Activated T-cell treated with anti-CD3 and anti-CD28 coated beads, Interleukin-2, amount 50 U/mL, for 24 hours (primary cell): ENCODE results near the gene CRB2.

Experiments
- DNase-seq: peaks from one replicate; pipeline ENCODE4 v3.0.0-alpha.2; 2020
- H3K27ac Mint-ChIP-seq: 2 replicates; pipeline ENCODE4 v1.8.0; 2020; ENCODE audit warnings: mild to moderate bottlenecking, mixed read lengths
- H3K27me3 Mint-ChIP-seq: 2 replicates; pipeline ENCODE4 v1.8.0; 2020; ENCODE audit warnings: mixed read lengths
- H3K36me3 Mint-ChIP-seq: 2 replicates; pipeline ENCODE4 v1.8.0; 2020; ENCODE audit warnings: low read depth, mixed read lengths
- H3K4me1 Mint-ChIP-seq: 2 replicates; pipeline ENCODE4 v1.8.0; 2020; ENCODE audit warnings: low read depth, mixed read lengths
- H3K4me3 Mint-ChIP-seq: 2 replicates; pipeline ENCODE4 v1.8.0; 2020; ENCODE audit warnings: mild to moderate bottlenecking, moderate library complexity, mixed read lengths
- H3K9me3 Mint-ChIP-seq: 2 replicates; pipeline ENCODE4 v1.8.0; 2020; ENCODE audit warnings: mixed read lengths

Gene CRB2

DNA sequence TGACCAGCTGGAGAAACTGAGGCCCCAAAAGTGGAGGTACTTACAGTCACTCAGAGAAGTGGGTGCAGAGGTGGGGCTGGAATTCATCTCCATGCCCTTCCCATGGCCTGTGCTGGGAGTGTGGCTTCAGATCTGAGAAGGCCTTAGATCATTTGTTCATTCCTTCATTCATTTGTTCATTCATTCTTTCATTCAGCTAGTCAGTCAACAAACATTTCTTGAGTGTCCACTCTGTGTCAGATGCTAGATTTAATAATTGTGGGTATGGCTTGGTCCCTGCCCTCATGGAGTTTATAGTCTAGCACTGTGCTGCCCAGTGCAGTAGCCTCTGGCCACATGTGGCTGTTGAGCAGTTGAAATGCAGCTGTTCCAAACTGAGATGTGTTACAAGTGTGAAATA is 19.0 kb upstream of the CRB2 start:
- H3K4me3 Mint-ChIP-seq, result no peak overlapping the region

DNA sequence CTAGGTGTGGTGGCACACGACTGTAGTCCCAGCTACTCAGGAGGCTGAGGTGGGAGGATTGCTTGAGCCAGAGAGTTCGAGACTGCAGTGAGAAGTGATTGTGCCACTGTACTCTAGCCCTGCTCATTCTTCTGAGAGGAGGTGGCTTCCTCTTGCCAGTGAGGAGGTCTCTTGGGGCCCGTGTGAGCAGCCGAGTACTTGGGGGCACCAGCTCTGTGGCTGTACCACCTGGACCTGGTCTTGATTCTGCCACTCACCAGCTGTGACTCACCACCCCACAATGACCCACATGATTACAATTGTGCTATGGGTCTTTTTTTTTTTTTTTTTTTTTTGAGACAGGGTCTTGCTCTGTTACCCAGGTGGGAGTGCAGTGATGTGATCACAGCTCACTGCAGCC is 18.0 kb upstream of the CRB2 start:
- Mint-ChIP-seq H3K4me3 (no peak overlapping the region), H3K27ac (peak overlapping the region; percentile 99), H3K9me3 (no peaks in the 10 kb centered on the region), H3K27me3 (no peaks in the 10 kb centered on the region), H3K36me3 (no peaks in the 10 kb centered on the region), H3K4me1 (peaks cover 53% of the 10 kb centered on the region)
- no peak for DNase-seq

More for the DNA sequence above, 19.0 kb upstream of the CRB2 start:
- Mint-ChIP-seq H3K27me3 (no peaks in the 10 kb centered on the region), H3K36me3 (no peaks in the 10 kb centered on the region), H3K27ac (no peak overlapping the region), H3K9me3 (no peaks in the 10 kb centered on the region), H3K4me1 (peaks cover 57% of the 10 kb centered on the region)
- DNase-seq, result no peak

DNA sequence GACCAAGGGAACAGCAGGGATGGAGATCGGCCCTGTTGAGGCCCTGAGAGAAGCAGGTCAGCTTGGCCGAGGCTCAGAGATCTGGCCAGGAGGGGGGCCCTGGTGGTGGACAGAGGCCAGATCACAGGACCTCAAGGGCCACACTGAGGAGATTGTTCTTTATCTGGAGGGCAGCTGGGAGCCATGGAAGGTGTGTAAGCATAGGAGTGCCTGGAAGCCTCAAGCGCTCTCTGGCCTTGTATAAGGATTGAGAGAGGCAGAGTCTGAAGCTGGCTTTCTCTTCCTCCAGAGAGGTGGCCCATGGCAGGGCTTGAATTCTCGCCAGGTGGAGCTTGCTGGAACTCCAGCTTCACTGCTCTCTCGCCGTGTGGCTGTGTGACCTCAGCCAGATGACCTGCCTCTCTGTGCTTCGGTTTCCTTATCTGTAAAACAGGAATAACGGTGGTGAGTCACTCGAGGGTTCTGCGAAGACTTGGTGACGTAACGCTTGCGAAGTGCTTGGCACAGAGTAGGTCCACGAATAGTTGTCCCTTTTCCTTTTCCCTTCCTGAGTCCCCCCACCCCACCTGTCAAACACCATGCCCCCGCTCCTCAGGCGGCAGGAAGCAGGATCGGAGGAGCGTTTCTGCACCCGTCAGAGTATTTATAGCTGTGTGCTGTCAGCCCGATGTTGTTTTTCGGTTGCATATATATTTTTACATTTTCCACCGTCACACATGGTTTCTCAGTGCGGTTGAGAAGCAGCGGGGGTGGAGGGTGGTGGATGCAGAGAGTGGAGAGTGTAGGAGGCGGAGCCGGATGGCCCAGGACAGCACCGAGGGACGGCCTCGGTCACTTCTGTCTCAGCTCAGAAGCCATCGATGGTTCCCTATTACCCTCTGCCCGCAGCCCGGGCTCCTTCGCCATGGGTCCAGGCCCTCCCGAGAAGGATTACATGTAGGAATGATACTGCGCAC is 17.0 kb upstream of the CRB2 start:
- DNase-seq, result peak; percentile 85
- peak overlapping the region; percentile 99 for H3K27ac Mint-ChIP-seq

DNA sequence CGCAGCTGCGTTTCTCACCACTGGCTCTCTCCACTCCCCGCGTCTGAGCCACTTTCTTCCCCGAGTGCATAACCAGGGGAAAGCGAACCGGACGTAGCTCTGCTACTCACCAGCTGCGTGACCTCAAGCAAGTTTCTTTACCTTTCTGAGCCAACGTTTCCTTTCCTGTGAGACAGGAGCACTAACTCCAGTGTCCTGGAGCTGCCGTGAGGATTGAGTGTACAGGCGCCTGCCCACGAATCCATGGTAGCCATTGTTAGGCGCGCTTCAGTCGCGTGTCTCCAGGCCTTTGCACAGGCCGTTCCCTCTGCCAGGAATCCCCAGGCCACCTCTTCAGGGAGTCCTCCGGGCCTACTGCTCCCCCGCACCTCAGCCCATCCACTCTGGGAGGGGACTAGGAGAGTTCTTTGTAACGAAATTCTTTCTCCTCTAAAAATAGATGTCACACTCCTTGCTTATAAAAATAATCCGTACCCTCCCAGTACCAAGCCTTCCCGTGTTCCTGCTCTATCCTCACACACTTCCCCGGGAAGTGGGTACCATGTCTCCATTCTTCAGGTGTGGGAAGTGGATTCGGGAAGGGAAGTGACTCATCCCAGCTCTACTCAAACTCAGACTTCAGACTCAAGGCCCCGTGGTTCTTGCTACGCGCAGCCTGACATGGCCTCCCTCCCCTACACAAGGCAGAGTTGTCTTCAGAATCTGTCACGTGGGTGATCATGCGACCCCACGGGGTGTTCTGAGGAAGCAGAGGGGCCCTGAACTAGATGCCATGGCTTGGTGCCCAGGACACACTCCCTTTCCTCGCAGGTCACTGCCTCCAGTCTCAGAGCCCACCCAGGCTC is 16.1 kb upstream of the CRB2 start:
- H3K27me3 Mint-ChIP-seq, result no peaks in the 10 kb centered on the region
- H3K4me1 Mint-ChIP-seq, result peaks cover 52% of the 10 kb centered on the region
- H3K27ac Mint-ChIP-seq, result peak overlapping the region; percentile 99
- H3K4me3 Mint-ChIP-seq, result peak overlapping the region; percentile 76
- no peaks in the 10 kb centered on the region for H3K36me3 Mint-ChIP-seq
- no peak for DNase-seq
- H3K9me3 Mint-ChIP-seq, result no peaks in the 10 kb centered on the region

More for the DNA sequence above, 17.0 kb upstream of the CRB2 start:
- Mint-ChIP-seq H3K4me1 (peaks cover 52% of the 10 kb centered on the region), H3K36me3 (no peaks in the 10 kb centered on the region), H3K9me3 (no peaks in the 10 kb centered on the region), H3K27me3 (no peaks in the 10 kb centered on the region), H3K4me3 (peak overlapping the region; percentile 76)

DNA sequence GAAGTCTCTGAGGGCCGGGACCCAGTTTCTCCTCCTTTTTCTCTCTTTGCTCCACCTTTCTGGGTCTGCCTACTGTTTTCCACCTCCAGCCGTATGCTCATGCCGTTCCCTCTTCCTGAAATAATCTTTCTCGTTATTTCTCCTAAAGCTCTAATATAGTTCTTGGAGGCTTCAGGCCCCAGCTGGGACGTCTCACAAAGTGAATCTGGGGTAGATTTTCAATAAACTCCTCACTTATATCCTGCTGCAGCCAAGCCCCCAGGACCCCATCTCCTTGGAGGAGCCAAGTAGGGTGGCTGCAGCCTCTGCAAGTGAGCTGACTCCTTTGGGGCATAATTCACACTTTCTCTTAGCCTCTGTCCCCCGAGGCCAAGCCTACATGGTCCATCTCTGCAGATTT is 14.2 kb upstream of the CRB2 start:
- no peak for DNase-seq
- Mint-ChIP-seq H3K36me3 (no peaks in the 10 kb centered on the region), H3K27me3 (no peaks in the 10 kb centered on the region), H3K4me1 (peaks cover 52% of the 10 kb centered on the region), H3K4me3 (no peak overlapping the region), H3K27ac (no peak overlapping the region), H3K9me3 (no peaks in the 10 kb centered on the region)

DNA sequence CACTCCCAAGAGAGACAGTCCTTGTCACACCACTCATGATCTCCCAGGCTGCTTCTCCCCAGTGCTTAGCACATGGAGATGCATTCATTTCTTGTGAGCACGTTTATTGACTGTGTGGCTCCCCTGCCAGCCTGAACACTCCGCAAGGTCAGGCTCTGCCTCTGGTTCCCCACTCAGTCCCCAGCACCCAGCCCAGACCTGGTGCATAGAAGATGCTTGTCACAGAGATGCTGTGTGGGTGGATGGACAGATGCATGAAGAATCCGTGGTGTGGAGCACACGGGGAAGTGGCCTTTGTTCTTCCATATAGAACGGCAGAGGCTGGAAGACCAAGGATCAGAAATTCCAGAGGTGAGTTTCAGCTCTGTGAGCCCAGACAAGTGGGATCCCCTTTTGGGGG is 13.8 kb upstream of the CRB2 start:
- H3K4me1 Mint-ChIP-seq, result peaks cover 48% of the 10 kb centered on the region
- H3K27me3 Mint-ChIP-seq, result no peaks in the 10 kb centered on the region
- no peak for DNase-seq
- no peak overlapping the region for H3K27ac Mint-ChIP-seq
- no peak overlapping the region for H3K4me3 Mint-ChIP-seq
- no peaks in the 10 kb centered on the region for H3K36me3 Mint-ChIP-seq
- no peaks in the 10 kb centered on the region for H3K9me3 Mint-ChIP-seq

DNA sequence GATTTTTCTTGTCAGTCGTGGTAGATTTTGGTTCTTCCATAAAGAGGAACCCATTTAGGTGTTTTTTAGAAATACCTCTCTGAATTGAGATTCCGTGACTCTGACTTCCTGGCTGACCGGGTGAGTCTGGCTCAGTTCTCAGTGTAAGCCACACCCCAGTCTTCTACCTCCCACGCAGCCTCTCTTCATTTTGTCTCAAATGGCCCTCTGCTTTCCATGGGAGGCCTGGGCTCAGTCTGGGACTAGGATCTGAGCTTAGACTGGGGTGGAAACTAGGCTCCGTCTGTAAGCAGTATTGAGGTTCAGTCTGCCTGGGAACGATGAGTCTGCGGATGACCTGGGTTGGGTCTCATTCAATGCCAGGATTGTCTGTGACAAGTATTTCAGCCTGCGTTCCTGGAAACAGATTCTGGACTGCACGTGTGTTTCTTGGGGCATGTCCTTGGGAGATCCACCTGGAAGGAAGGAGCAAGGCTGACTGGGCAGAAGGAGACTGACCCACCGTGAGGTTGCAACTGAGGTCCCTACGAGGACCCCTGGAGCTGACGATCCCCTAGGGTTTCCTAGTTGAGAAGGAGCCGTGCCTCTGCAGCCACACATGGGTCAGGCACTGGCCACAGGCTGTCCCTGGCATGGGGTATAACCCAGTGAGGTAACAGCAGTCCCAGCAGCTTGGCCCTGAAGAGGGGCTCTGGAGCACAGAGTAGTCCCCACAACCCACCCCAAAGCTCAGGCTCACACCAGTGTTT is 12.4 kb upstream of the CRB2 start:
- DNase-seq, result no peak
- Mint-ChIP-seq H3K9me3 (no peaks in the 10 kb centered on the region), H3K27ac (no peak overlapping the region), H3K4me3 (no peak overlapping the region), H3K36me3 (no peaks in the 10 kb centered on the region), H3K4me1 (peaks cover 39% of the 10 kb centered on the region), H3K27me3 (no peaks in the 10 kb centered on the region)

DNA sequence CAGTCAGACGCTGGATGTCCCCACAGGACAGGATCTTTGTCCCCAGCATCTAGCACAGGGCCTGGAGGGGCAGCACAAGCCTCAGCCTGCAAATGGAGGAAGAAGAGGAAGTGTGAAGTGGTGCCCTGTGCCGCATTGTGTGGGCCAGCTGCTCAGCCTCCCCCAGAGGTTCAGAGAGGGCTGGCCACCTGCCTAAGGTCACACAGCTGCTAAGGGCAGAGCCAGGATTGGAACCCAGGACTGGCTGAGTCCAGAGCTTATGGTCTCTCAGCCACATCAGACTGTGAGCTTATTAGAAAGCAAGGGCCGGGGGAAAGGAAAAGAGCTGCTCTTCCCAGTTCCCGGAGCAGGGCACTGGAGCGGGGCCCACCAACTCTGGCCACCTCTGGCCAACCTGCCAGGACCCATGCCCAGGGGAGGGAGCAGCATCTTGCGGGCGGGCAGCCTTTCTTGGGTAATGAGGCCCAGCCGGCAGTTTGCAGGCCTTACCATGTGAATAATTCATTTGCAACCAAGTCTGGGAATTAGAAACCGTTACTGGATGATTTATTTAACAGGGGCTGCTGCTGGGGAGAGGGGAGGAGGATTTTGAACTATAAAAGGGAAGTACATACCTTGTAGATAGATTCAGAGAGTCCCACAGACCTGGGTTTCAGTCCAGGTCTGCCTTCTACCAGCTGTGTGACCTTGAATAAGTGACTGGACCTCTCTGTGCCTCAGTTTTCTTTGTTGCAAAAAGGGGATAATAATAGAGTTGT is 11.6 kb upstream of the CRB2 start:
- Mint-ChIP-seq H3K27ac (no peak overlapping the region), H3K36me3 (no peaks in the 10 kb centered on the region), H3K4me3 (no peak overlapping the region), H3K27me3 (no peaks in the 10 kb centered on the region), H3K4me1 (peaks cover 31% of the 10 kb centered on the region), H3K9me3 (no peaks in the 10 kb centered on the region)
- no peak for DNase-seq

DNA sequence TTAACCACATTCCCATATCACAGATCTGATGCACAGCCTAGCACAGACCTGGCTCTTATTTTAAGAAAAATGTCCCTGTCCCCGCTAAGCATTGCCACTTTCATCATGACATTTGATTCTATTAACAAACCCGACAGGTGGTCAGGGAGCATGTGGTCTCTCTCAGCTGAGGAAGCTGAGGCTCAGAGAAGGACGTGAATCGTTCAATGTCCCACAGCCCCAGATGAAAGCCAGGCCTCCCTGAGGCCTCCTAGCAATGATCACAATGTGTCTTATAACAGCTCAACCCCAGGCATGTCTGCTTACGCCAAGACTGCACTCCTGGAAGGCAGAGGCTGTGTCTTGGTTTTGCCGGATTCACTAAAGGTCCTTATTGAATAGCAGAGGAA is 10.4 kb upstream of the CRB2 start:
- DNase-seq, result no peak
- no peaks in the 10 kb centered on the region for H3K27me3 Mint-ChIP-seq
- H3K27ac Mint-ChIP-seq, result no peak overlapping the region
- peaks cover 19% of the 10 kb centered on the region for H3K4me1 Mint-ChIP-seq
- no peaks in the 10 kb centered on the region for H3K9me3 Mint-ChIP-seq
- no peaks in the 10 kb centered on the region for H3K36me3 Mint-ChIP-seq
- no peak overlapping the region for H3K4me3 Mint-ChIP-seq

DNA sequence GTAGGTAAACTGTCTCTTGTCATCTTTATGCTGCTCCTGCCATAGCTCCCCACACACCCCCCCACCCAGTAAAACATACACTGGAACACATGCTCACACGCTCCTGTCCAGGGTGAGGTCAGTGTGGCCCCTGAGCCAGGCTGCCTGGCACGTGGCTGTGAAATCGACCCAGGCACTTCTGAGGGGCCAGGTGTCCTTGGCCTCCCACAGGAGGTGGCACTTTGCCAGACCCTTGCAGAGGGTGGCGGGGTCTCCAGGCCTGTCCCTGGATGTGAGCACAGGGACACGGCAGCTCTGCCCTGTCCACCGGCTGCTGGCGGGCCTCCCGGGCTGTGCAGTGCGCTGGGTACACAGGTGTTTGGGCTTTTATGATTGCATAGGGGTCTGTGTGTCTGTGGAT is 10.0 kb upstream of the CRB2 start:
- H3K27ac Mint-ChIP-seq, result no peak overlapping the region
- peaks cover 14% of the 10 kb centered on the region for H3K4me1 Mint-ChIP-seq
- no peaks in the 10 kb centered on the region for H3K27me3 Mint-ChIP-seq
- no peaks in the 10 kb centered on the region for H3K9me3 Mint-ChIP-seq
- no peaks in the 10 kb centered on the region for H3K36me3 Mint-ChIP-seq
- no peak for DNase-seq
- no peak overlapping the region for H3K4me3 Mint-ChIP-seq

DNA sequence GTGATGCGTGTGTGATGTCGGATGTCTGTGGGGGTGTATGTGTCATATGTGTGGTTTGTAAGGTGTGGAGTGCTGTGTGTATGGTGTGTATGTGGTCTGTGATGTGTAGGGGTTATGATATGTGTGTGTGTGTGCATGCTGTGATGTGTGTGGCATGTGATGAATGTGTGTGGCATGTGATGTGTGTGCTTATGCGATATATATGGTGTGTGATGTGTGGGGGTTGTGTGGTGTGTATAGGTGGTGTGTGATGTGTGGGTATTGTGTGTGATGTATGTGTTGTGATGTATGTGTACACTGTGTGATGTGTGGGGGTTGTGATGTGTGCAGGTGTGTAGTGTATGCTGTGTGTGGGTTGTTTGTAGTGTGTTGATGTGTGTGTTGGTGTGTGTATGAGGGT is 9.2 kb upstream of the CRB2 start:
- Mint-ChIP-seq H3K27ac (no peak overlapping the region), H3K9me3 (no peaks in the 10 kb centered on the region), H3K36me3 (no peaks in the 10 kb centered on the region), H3K4me3 (no peak overlapping the region), H3K4me1 (peaks cover 7% of the 10 kb centered on the region), H3K27me3 (no peaks in the 10 kb centered on the region)
- no peak for DNase-seq

DNA sequence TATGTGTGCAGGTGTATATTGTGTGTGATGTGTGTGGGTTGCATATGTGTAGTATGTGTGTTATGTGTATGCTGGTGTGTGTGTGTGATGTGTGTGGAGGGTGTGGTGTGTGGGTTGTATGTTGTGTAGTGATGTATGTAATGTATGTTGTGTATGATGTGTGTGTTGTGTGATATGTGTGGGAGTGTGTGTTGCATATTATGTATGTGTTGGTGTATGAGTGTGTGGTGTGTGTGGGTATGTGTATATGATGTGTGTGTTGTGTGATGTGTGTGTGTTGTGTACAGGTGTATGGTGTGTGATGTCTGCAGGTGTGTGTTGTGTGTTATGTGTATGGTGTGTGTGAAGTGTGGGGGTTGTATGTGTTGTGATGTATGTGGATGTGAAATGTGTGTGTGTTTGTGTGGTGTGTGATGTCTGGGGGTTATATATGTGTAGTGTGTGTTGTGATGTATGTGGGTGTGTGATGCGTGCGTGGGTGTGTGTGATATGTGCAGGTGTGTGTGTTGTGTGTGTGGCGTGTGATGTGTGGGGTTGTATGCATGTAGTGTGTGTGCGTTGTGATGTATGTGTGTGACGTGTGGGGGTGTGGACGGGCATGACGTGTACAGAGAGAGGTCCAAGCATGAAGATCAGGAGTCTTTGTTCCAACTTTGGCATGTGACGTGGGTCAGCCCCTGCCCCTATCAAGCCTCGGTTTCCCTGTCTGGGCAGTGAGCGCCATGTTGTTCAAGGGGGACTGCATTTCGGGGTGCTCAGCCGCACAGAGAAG is 8.5 kb upstream of the CRB2 start:
- peaks cover 2% of the 10 kb centered on the region for H3K4me1 Mint-ChIP-seq
- no peaks in the 10 kb centered on the region for H3K9me3 Mint-ChIP-seq
- H3K36me3 Mint-ChIP-seq, result no peaks in the 10 kb centered on the region
- no peak for DNase-seq
- H3K27me3 Mint-ChIP-seq, result peaks cover 1% of the 10 kb centered on the region
- H3K27ac Mint-ChIP-seq, result no peak overlapping the region
- H3K4me3 Mint-ChIP-seq, result no peak overlapping the region

DNA sequence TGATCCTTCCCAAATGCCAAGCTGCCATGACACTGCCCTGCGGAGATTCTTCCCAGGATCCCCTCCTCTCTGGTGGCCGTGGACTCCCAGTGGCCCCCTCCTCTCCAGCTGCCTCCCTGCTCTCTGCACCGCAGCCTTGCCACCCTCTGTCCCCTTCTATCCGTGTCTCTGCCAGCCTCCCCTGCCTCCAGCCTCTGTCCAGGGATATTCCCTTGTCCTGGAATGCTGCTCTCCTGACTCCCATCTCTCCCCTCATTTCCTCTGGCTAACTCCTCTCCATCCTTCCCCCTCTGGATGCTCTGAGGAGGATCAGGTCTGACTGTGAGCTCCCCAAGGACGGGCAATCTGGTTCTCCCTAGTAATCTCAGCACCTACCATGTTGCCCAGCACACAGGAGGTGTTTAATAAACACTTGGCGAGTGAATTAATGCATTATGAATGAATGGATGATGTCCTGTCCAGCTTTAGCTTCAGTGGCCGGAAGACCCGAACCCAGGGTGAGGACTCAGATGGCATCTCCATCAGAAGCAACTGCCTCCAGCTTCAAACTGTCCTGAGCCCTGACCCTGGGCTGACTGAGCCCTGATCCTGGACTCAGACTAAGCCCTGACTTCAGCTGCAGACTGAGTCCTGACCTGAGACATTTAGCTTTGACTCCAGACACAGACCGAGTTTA is 7.5 kb upstream of the CRB2 start:
- Mint-ChIP-seq H3K36me3 (no peaks in the 10 kb centered on the region), H3K27me3 (peaks cover 7% of the 10 kb centered on the region), H3K4me1 (no peaks in the 10 kb centered on the region), H3K27ac (no peak overlapping the region), H3K4me3 (no peak overlapping the region), H3K9me3 (no peaks in the 10 kb centered on the region)
- no peak for DNase-seq
